NT2/D1 (cell line): Measurements from ENCODE around the gene PTPN14.

Source experiments
- DNase-seq: peaks from one replicate; pipeline ENCODE4 v3.0.0-alpha.2; 2011; ENCODE audit warnings: low read depth, low spot score
- H3K27me3 ChIP-seq: 2 replicates; pipeline ENCODE4 v1.6.0; 2011; ENCODE audit warnings: mild to moderate bottlenecking; ENCODE audit not compliant: insufficient read length, insufficient read depth
- H3K36me3 ChIP-seq: 2 replicates; pipeline ENCODE4 v1.6.1; 2011; ENCODE audit warnings: mild to moderate bottlenecking, low read length, mixed read lengths; ENCODE audit not compliant: insufficient read depth, insufficient read length
- H3K4me1 ChIP-seq: 2 replicates; pipeline ENCODE4 v1.5.1; 2011; ENCODE audit not compliant: insufficient read depth, insufficient read length
- H3K4me3 ChIP-seq: 2 replicates; pipeline ENCODE4 v1.5.1; 2011; ENCODE audit warnings: low read depth; ENCODE audit not compliant: insufficient read length
- H3K9ac ChIP-seq: 2 replicates; pipeline ENCODE4 v1.6.0; 2011; ENCODE audit warnings: low read depth; ENCODE audit not compliant: insufficient read length
- H3K9me3 ChIP-seq: 2 replicates; pipeline ENCODE4 v1.5.1; 2011; ENCODE audit warnings: mild to moderate bottlenecking, low read length; ENCODE audit not compliant: insufficient read depth
- SUZ12 ChIP-seq: IDR thresholded peaks from 2 replicates; pipeline ENCODE4 v1.6.1; 2011; ENCODE audit not compliant: insufficient read length, insufficient read depth; ENCODE audit errors: extremely low read depth
- YY1 ChIP-seq: IDR thresholded peaks from 2 replicates; pipeline ENCODE4 v1.6.1; 2011; ENCODE audit not compliant: insufficient read length, insufficient read depth
- ZNF274 ChIP-seq: IDR thresholded peaks from 2 replicates; pipeline ENCODE4 v1.6.1; 2011; ENCODE audit warnings: mild to moderate bottlenecking, low read depth, low read length

PTPN14 gene

DNA sequence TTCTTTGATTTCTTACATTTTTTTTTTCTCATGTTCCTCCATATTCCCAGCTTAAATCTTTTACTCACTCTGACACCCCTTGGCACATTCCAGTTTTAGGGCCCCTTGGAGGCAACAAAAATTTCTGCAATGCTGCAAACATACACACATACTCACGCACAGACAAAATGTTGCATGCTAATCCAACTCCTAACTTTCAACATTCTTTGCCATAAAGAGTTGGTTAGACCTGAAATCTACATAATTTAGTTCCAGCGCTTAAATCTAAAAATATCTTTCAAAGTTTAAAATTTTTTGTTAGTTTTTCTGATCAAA lies 103.9 kb downstream of the PTPN14 start:
- H3K27me3 ChIP-seq: no peaks in the 10 kb centered on the region
- H3K9me3 ChIP-seq: no peaks in the 10 kb centered on the region
- H3K4me1 ChIP-seq: peaks cover 1% of the 10 kb centered on the region
- TF ChIP-seq YY1: no peak
- TF ChIP-seq ZNF274: no peak
- no peak for TF ChIP-seq SUZ12
- H3K36me3 ChIP-seq: peaks cover 45% of the 10 kb centered on the region
- no peak overlapping the region for H3K4me3 ChIP-seq
- H3K9ac ChIP-seq: no peak overlapping the region
- no peak for DNase-seq

DNA sequence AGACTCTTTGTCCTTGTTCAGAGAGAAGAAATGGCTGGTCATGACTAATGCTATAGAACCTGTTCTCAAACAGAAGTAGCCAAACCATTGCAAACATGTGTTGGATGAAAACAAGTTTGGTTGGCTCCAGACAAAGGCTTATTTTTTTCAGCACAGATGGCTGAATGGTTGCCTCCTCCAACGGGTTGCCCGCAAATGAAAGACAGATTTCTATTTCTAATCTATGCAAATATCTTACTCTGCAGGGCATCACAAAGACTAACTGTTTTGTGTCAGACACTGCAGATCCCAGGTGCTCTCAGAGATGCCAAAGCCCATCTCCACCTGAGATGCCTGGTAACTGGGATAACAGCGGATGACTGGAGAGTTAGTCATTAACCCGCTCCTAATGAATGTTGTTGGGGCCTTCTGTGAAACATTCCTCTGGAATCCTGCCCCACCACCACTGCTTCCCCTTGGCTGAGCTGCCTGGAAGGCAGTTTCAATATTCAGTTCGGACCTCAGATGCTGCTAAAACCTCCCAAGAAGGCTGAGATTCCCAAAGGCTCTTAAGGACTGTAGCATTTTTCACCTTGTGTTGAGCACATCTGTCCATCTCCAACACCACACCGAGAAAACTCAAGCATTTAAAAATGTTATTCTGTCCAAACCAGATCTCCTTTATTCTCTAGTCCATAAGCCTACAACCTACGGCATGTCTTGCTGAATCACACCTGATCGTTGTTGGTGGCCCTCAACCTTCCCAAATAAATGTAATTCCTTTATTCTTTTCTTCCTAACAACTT lies 104.4 kb downstream of the PTPN14 start:
- Histone ChIP-seq H3K36me3 (peaks cover 46% of the 10 kb centered on the region), H3K27me3 (no peaks in the 10 kb centered on the region), H3K4me3 (no peak overlapping the region), H3K9me3 (no peaks in the 10 kb centered on the region), H3K9ac (no peak overlapping the region), H3K4me1 (peaks cover 1% of the 10 kb centered on the region)
- TF ChIP-seq YY1 (no peak), SUZ12 (no peak), ZNF274 (no peak)
- peak; percentile 96 for DNase-seq

DNA sequence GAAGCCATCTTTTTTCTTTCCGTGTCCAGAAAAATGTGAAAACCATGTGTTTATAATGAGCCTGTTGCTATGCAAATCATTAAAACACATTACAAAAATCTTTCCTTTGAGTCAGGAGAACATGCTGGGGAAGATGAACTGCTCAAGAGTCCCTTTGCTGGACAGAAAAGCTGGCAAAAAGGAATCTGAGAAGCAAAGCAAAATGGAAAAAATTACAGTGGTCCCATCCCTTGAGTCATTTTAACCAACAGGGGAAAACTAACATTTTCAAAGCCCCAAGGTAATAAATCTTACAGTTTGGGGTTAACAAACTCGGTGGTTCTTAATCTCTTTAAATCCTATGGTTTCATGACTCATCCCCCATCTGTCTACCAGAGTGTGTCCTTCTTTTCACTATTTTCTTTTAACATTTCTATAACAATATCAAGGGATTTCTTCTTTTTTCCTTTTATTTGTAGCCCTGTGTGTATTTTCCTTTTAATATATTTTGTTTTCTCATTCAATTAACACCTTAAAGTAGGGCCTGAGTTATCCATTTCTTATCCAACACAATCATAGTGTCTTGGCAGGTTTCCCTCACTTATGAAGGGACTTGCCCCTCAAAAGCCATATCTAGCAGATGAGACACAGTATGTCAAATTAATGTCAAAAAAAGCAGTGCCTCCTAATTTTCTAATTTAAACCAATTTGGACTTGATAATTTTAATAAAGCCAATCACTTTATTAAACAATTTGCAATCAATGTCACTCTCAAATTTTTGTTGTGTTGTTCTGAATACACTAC lies 105.4 kb downstream of the PTPN14 start:
- no peak overlapping the region for H3K4me3 ChIP-seq
- H3K4me1 ChIP-seq: peaks cover 1% of the 10 kb centered on the region
- H3K9ac ChIP-seq: no peak overlapping the region
- no peaks in the 10 kb centered on the region for H3K27me3 ChIP-seq
- H3K36me3 ChIP-seq: peaks cover 37% of the 10 kb centered on the region
- H3K9me3 ChIP-seq: no peaks in the 10 kb centered on the region
- TF ChIP-seq YY1 (no peak), ZNF274 (no peak), SUZ12 (no peak)
- no peak for DNase-seq

DNA sequence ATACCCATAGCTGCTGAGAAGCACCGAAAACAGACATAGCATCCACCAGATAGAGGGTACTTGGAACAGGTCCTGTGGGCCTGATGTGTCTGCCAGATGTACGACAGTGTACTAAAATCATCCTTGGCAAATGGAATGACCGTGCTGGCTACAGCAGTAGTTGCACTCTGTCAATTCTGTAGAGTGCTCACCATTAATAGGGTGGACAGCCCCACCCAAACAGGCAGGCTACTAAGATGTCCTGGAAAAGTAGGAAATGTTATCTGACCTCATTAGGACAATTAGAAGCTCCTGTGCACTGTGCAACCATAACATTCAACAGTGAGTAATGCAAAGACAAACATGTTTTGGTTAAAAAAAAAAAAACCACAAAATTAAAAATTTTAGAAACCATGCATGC lies 106.2 kb downstream of the PTPN14 start:
- H3K4me3 ChIP-seq: no peak overlapping the region
- H3K9ac ChIP-seq: no peak overlapping the region
- peaks cover 33% of the 10 kb centered on the region for H3K36me3 ChIP-seq
- no peak for DNase-seq
- no peaks in the 10 kb centered on the region for H3K27me3 ChIP-seq
- peaks cover 1% of the 10 kb centered on the region for H3K4me1 ChIP-seq
- TF ChIP-seq YY1: no peak
- TF ChIP-seq ZNF274: no peak
- TF ChIP-seq SUZ12: no peak
- no peaks in the 10 kb centered on the region for H3K9me3 ChIP-seq

DNA sequence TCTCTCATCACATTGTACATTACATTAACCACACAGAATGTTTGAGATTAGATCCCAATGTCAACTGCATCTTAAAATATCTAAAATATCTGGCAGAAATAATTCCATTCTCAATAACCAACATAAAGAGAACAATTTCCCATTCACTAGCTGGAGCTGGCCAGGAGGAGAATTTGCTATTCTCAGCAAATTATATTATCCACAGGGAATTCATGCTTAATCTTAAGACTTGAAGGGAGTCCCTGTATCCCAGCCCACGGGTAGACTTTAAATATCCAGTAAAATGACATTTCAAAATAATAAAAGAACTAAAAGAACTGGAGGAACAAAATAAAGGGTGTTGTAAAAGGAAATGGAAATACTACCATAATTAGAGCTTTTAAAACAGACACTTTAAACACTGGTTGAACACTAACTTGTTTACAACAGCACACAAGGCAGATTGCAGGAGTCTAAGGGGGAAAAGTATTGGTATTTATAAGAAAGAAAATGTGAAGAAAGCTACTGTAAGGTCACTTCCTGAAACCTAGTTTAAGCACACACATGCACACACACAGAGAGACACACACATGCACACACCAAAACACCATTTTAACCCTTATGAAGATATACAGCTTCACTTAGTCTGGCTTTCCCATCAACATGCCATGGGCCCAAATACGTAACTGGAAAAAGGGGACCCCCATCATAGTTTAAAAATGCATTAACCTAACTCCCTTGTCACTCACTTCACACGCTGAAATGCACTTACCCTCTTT lies 107.0 kb downstream of the PTPN14 start:
- H3K4me1 ChIP-seq: peaks cover 1% of the 10 kb centered on the region

DNA sequence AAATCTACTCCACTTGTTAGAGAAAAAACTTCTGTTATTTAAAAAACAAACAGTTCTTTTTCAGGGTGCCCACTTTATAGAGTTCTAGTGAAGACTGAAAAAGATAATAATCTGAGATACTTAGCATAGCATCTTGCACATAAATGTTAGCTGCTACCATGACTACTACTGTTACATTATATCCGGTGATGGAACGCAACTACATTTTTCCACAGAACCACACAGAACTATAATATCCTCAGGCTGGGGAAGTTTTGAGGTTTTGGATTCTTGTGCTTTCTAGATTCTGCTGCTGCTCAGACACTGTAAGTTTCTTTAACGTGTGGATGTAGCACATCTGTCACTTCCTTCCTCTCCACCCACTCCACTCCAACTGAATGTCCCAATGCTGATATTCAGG lies 110.3 kb downstream of the PTPN14 start:
- H3K27me3 ChIP-seq: no peaks in the 10 kb centered on the region
- H3K4me3 ChIP-seq: no peak overlapping the region
- H3K9ac ChIP-seq: no peak overlapping the region
- H3K9me3 ChIP-seq: no peaks in the 10 kb centered on the region
- no peak for DNase-seq
- no peaks in the 10 kb centered on the region for H3K4me1 ChIP-seq
- TF ChIP-seq YY1: no peak
- peaks cover 25% of the 10 kb centered on the region for H3K36me3 ChIP-seq

More for the DNA sequence above, 107.0 kb downstream of the PTPN14 start:
- no peak for DNase-seq
- Histone ChIP-seq H3K36me3 (peaks cover 28% of the 10 kb centered on the region), H3K27me3 (no peaks in the 10 kb centered on the region), H3K9ac (no peak overlapping the region), H3K9me3 (no peaks in the 10 kb centered on the region), H3K4me3 (no peak overlapping the region)
- no peak for TF ChIP-seq ZNF274
- TF ChIP-seq YY1: no peak
- no peak for TF ChIP-seq SUZ12

DNA sequence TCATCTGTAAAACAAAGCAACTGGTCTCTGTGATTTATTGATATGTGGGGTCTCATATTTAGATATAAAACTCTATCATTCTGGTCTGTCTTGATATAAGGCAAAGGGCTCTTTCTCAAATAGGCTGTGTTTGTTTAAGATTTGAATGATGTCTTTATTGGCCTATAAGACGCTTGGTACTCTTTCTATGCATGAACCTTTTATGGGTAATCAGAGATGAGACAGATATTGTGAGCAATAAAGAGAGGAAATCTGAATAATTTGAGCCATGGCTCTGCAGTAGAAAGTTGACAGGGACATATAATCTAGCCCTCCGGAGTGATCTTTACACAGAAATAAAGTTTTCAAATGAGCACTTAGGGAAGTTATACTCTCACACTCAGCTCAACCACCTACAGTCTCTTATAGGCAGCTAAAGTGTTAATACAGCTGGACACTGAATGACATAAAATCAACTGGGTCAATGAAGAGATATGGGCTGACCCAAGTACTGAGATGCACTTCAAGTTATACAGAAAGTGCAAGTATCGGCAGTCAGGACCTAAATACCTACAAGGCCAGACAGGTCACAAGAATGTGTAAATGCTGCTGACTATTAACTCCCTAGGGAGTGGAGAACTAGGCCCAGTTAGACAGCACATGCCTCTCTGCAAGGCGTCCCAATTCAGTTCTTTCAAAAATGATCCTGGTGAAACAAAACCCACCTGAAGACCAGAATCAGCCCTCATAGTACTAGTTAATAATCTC lies 111.0 kb downstream of the PTPN14 start:
- H3K27me3 ChIP-seq: no peaks in the 10 kb centered on the region
- DNase-seq: no peak
- TF ChIP-seq YY1 (no peak), ZNF274 (no peak), SUZ12 (no peak)
- H3K9ac ChIP-seq: no peak overlapping the region
- peaks cover 25% of the 10 kb centered on the region for H3K36me3 ChIP-seq
- H3K9me3 ChIP-seq: no peaks in the 10 kb centered on the region
- no peak overlapping the region for H3K4me3 ChIP-seq
- no peaks in the 10 kb centered on the region for H3K4me1 ChIP-seq
